ENCODE results near the gene ETS2. TPM values are rescaled to one million over a fixed set of nuclear protein-coding genes. Genes with fewer than 3 reads are reported as not detected.

ETS2 gene
- total RNA-seq, 1 experiment from 2014 or later, result 127 TPM

DNA sequence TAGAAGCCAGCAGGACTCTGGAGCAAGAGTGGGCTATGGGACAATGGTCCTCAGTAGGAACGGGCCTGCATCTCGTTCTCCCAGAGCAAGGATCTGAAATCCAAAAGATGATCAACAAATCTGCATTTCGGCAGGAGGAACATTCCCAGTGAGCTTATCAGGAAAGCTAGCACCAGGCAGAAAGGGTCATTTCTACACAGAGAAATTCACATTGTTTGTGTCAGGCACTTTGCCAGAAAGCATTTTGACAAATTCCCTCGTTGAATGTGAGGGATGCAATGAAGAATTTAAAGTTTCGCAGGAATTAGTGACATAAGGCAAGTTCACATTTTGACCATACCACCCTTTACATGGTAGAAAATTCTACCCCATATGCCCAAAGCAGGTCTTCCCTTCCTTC is 31.6 kb upstream of the ETS2 start:
- H3K79me2 ChIP-seq (ENCODE audit: low read length), result no peaks in the 10 kb centered on the region
- ATAC-seq (no peak), DNase-seq (no peak)
- no peaks in the 10 kb centered on the region for H3K36me3 ChIP-seq (ENCODE audit: low read depth, low read length)
- H4K20me1 ChIP-seq (ENCODE audit: low read length), result no peaks in the 10 kb centered on the region
- peaks cover 22% of the 10 kb centered on the region for H3K4me1 ChIP-seq (ENCODE audit: insufficient read depth, low read length)
- no TSS peak for BruUV-seq (replicated peaks)
- intact Hi-C loops (cut with micrococcal nuclease), result no loop called here
- TF ChIP-seq EZH2 (IDR thresholded peaks at IDR 0.05; ENCODE audit: low read length, unreplicated experiment) (no peak), EZH2phosphoT487 (IDR thresholded peaks at IDR 0.05; ENCODE audit: borderline replicate concordance, low read length) (no peak)
- TF ChIP-seq, protein P1, sequence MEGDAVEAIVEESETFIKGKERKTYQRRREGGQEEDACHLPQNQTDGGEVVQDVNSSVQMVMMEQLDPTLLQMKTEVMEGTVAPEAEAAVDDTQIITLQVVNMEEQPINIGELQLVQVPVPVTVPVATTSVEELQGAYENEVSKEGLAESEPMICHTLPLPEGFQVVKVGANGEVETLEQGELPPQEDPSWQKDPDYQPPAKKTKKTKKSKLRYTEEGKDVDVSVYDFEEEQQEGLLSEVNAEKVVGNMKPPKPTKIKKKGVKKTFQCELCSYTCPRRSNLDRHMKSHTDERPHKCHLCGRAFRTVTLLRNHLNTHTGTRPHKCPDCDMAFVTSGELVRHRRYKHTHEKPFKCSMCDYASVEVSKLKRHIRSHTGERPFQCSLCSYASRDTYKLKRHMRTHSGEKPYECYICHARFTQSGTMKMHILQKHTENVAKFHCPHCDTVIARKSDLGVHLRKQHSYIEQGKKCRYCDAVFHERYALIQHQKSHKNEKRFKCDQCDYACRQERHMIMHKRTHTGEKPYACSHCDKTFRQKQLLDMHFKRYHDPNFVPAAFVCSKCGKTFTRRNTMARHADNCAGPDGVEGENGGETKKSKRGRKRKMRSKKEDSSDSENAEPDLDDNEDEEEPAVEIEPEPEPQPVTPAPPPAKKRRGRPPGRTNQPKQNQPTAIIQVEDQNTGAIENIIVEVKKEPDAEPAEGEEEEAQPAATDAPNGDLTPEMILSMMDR (conservative IDR thresholded peaks at IDR 0.05; ENCODE audit: low read depth, low read length), result no peak
- no peaks in the 10 kb centered on the region for H3F3A ChIP-seq (ENCODE audit: low read length, unreplicated experiment)
- no peak overlapping the region for H2AFZ ChIP-seq (ENCODE audit: low read length)
- ChIA-PET CTCF (no interaction called here), POLR2A (ENCODE audit: unreplicated experiment) (no interaction called here)
- no peaks in the 10 kb centered on the region for H3K9me2 ChIP-seq (replicated peaks; ENCODE audit: low read length)
- no peak overlapping the region for H3K4me3 ChIP-seq (ENCODE audit: low read length)
- peak overlapping the region; percentile 22; the same call in 1 of the 2 replicates for H3K9ac ChIP-seq (ENCODE audit: low read length)
- H3K9me3 ChIP-seq (ENCODE audit: low read length), result peaks cover 6% of the 10 kb centered on the region; the same call in 1 of the 2 replicates
- H3K27me3 ChIP-seq (ENCODE audit: low read length), result no peaks in the 10 kb centered on the region
- peak overlapping the region; percentile 41 for H3K4me2 ChIP-seq (ENCODE audit: low read length)
- peak overlapping the region; percentile 90 for H3K27ac ChIP-seq (ENCODE audit: low read length)

DNA sequence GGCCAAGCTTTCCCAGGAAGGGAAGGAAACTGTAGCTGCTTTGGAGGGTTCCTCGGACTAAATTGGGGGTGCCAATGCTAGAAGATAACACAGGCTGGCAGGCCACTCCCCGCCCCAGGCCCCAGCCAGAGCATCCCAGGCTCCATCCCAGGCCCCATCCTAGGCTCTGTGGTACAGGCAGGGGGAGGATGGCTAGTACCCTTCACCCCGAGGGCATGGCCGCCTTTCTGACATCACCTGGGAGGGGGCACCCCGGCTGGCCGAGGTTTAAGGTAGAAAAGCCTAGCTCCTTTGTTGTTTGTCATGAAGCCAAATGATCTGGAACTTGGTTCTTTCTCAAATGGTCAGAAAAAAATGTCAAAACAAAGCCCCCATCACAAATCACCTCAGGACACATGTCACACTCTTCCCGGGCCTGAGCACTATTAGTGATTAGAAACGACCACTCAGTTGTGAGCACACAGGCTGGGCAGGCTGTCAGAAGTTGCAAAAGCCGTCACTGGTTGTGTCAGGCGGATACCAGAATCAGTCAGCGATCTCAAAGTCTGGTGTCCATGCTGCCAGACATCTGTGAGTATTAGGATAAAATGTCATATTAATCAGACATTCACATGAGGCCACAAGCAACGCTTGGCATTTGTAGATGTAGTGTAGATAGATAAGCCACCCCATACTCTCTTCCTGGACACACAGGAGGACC is 31.0 kb upstream of the ETS2 start:
- Histone ChIP-seq H2AFZ (ENCODE audit: low read length) (no peak overlapping the region), H3K4me1 (ENCODE audit: insufficient read depth, low read length) (peaks cover 20% of the 10 kb centered on the region), H3K79me2 (ENCODE audit: low read length) (no peaks in the 10 kb centered on the region), H3K27ac (ENCODE audit: low read length) (no peak overlapping the region), H4K20me1 (ENCODE audit: low read length) (no peaks in the 10 kb centered on the region), H3K4me2 (ENCODE audit: low read length) (no peak overlapping the region), H3K36me3 (ENCODE audit: low read depth, low read length) (no peaks in the 10 kb centered on the region), H3K27me3 (ENCODE audit: low read length) (no peaks in the 10 kb centered on the region), H3K9me3 (ENCODE audit: low read length) (peaks cover 6% of the 10 kb centered on the region; the same call in 1 of the 2 replicates), H3K9me2 (replicated peaks; ENCODE audit: low read length) (no peaks in the 10 kb centered on the region), H3K4me3 (ENCODE audit: low read length) (no peak overlapping the region), H3K9ac (ENCODE audit: low read length) (no peak overlapping the region), H3F3A (ENCODE audit: low read length, unreplicated experiment) (no peaks in the 10 kb centered on the region)
- intact Hi-C loops (cut with micrococcal nuclease), result no loop called here
- ChIA-PET CTCF (no interaction called here), POLR2A (ENCODE audit: unreplicated experiment) (no interaction called here)
- TF ChIP-seq, protein P1 (conservative IDR thresholded peaks at IDR 0.05; ENCODE audit: low read depth, low read length), result no peak
- TF ChIP-seq EZH2 (IDR thresholded peaks at IDR 0.05; ENCODE audit: low read length, unreplicated experiment) (no peak), EZH2phosphoT487 (IDR thresholded peaks at IDR 0.05; ENCODE audit: borderline replicate concordance, low read length) (no peak)
- no TSS peak for BruUV-seq (replicated peaks)
- no peak for ATAC-seq
- DNase-seq, result no peak

DNA sequence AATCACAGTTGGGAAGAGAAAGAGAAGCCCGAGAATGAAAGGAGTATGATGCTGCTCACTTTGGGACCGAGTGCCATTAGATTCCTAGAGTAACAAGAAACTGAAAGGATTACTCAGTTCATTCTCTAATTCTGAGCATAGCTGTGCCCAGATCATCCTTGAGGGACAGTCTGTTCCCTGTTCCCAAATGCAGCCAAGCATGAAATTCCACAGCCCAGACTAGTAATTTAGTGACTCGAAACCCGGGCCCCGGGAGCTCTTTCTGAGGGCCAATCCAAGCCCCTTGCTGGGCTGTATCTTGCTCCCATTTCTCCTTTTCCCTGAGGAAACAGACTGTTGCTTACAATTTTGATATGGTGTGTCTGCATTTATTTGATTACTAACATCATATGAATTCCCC is 30.0 kb upstream of the ETS2 start:
- no peak overlapping the region for H3K9ac ChIP-seq (ENCODE audit: low read length)
- no peaks in the 10 kb centered on the region for H3K36me3 ChIP-seq (ENCODE audit: low read depth, low read length)
- no peak overlapping the region for H3K4me3 ChIP-seq (ENCODE audit: low read length)
- no peaks in the 10 kb centered on the region for H3K27me3 ChIP-seq (ENCODE audit: low read length)
- no TSS peak for BruUV-seq (replicated peaks)
- H3K9me2 ChIP-seq (replicated peaks; ENCODE audit: low read length), result no peaks in the 10 kb centered on the region
- ChIA-PET POLR2A (ENCODE audit: unreplicated experiment) (no interaction called here), CTCF (no interaction called here)
- H3F3A ChIP-seq (ENCODE audit: low read length, unreplicated experiment), result no peaks in the 10 kb centered on the region
- H3K9me3 ChIP-seq (ENCODE audit: low read length), result peaks cover 6% of the 10 kb centered on the region; the same call in 1 of the 2 replicates
- intact Hi-C loops (cut with micrococcal nuclease), result no loop called here
- TF ChIP-seq EZH2phosphoT487 (IDR thresholded peaks at IDR 0.05; ENCODE audit: borderline replicate concordance, low read length) (no peak), EZH2 (IDR thresholded peaks at IDR 0.05; ENCODE audit: low read length, unreplicated experiment) (no peak)
- TF ChIP-seq, protein P1 (conservative IDR thresholded peaks at IDR 0.05; ENCODE audit: low read depth, low read length), result no peak
- no peak for DNase-seq
- no peak for ATAC-seq
- no peak overlapping the region for H3K4me2 ChIP-seq (ENCODE audit: low read length)
- H3K79me2 ChIP-seq (ENCODE audit: low read length), result no peaks in the 10 kb centered on the region
- no peaks in the 10 kb centered on the region for H4K20me1 ChIP-seq (ENCODE audit: low read length)
- peaks cover 29% of the 10 kb centered on the region for H3K4me1 ChIP-seq (ENCODE audit: insufficient read depth, low read length)
- no peak overlapping the region for H3K27ac ChIP-seq (ENCODE audit: low read length)
- H2AFZ ChIP-seq (ENCODE audit: low read length), result no peak overlapping the region
